ENCODE results near the gene PCLAF. TPM values are rescaled to one million over a fixed set of nuclear protein-coding genes. Genes with fewer than 3 reads are reported as not detected.

The PCLAF gene
- total and polyA plus RNA-seq, 2 of the 13 experiments (the other 11 are each of a cell fraction or from before 2014, with no cell fraction given) = 98.6 to 98.9 TPM

DNA sequence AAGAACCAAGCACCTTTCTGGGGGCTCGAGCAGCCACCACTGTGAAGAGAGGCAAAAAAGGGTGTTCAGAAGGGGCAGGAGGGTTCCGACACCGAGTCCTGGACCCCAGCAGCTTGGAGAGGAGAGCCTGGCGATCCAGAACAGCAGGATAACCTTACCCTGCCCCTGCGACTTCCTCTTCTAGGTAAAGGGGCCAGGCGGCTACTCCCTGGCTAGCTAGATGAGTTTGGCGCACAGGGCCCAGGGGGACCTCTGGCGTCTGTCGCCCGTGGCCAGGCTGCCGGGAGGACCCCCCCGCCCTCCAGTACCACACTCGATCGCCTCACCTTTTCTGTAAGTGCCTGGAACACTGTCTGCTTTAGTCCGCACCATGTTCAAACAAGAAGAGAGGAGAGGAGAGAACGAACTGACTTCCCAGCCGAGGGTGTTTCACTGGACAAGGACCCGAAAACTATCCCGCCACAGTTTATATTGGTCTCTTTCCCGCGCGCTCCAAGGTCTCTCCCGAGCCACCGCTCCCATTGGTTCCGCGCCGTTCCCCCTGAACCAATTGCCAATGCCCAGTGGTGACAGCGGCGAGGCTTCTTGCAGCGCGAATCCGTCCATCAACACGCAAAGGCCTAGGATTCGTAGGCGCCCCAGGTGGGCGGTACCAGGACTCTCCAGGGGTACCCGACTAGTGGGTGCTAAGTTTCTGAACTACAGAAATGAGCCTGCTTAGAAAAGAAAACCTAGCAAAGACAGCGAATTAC is at the start of gene PCLAF (continued):
- TF ChIP-seq, protein P1, sequence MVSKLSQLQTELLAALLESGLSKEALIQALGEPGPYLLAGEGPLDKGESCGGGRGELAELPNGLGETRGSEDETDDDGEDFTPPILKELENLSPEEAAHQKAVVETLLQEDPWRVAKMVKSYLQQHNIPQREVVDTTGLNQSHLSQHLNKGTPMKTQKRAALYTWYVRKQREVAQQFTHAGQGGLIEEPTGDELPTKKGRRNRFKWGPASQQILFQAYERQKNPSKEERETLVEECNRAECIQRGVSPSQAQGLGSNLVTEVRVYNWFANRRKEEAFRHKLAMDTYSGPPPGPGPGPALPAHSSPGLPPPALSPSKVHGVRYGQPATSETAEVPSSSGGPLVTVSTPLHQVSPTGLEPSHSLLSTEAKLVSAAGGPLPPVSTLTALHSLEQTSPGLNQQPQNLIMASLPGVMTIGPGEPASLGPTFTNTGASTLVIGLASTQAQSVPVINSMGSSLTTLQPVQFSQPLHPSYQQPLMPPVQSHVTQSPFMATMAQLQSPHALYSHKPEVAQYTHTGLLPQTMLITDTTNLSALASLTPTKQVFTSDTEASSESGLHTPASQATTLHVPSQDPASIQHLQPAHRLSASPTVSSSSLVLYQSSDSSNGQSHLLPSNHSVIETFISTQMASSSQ (IDR thresholded peaks at IDR 0.05; ENCODE audit: low read depth) = no peak
- TF ChIP-seq, protein P1 (CRISPR knock-in tag; IDR thresholded peaks at IDR 0.05; ENCODE audit: borderline replicate concordance) = no peak
- TF ChIP-seq ASH2L (IDR thresholded peaks at IDR 0.05; ENCODE audit: insufficient read length, low read depth, low read length) = peak; percentile 87
- no peak for TF ChIP-seq ZNF850 (CRISPR knock-in tag; conservative IDR thresholded peaks at IDR 0.05)
- no peak for TF ChIP-seq ZNF839 (CRISPR knock-in tag; IDR thresholded peaks at IDR 0.05; ENCODE audit: borderline replicate concordance)
- TF ChIP-seq KLF16 (CRISPR knock-in tag; IDR thresholded peaks at IDR 0.05) = no peak
- TF ChIP-seq, protein P2, sequence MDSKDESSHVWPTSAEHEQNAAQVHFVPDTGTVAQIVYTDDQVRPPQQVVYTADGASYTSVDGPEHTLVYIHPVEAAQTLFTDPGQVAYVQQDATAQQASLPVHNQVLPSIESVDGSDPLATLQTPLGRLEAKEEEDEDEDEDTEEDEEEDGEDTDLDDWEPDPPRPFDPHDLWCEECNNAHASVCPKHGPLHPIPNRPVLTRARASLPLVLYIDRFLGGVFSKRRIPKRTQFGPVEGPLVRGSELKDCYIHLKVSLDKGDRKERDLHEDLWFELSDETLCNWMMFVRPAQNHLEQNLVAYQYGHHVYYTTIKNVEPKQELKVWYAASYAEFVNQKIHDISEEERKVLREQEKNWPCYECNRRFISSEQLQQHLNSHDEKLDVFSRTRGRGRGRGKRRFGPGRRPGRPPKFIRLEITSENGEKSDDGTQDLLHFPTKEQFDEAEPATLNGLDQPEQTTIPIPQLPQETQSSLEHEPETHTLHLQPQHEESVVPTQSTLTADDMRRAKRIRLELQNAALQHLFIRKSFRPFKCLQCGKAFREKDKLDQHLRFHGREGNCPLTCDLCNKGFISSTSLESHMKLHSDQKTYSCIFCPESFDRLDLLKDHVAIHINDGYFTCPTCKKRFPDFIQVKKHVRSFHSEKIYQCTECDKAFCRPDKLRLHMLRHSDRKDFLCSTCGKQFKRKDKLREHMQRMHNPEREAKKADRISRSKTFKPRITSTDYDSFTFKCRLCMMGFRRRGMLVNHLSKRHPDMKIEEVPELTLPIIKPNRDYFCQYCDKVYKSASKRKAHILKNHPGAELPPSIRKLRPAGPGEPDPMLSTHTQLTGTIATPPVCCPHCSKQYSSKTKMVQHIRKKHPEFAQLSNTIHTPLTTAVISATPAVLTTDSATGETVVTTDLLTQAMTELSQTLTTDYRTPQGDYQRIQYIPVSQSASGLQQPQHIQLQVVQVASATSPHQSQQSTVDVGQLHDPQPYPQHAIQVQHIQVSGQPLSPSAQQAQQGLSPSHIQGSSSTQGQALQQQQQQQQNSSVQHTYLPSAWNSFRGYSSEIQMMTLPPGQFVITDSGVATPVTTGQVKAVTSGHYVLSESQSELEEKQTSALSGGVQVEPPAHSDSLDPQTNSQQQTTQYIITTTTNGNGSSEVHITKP (CRISPR knock-in tag; IDR thresholded peaks at IDR 0.05; ENCODE audit: low read depth) = no peak
- TF ChIP-seq SOX5 (CRISPR knock-in tag; IDR thresholded peaks at IDR 0.05; ENCODE audit: borderline replicate concordance) = 0 out of 2 replicates have a peak, but pooled peaks have one; percentile 9
- TF ChIP-seq ZNF350 (CRISPR knock-in tag; IDR thresholded peaks at IDR 0.05; ENCODE audit: borderline replicate concordance, low read depth) = no peak
- TF ChIP-seq, protein P3, sequence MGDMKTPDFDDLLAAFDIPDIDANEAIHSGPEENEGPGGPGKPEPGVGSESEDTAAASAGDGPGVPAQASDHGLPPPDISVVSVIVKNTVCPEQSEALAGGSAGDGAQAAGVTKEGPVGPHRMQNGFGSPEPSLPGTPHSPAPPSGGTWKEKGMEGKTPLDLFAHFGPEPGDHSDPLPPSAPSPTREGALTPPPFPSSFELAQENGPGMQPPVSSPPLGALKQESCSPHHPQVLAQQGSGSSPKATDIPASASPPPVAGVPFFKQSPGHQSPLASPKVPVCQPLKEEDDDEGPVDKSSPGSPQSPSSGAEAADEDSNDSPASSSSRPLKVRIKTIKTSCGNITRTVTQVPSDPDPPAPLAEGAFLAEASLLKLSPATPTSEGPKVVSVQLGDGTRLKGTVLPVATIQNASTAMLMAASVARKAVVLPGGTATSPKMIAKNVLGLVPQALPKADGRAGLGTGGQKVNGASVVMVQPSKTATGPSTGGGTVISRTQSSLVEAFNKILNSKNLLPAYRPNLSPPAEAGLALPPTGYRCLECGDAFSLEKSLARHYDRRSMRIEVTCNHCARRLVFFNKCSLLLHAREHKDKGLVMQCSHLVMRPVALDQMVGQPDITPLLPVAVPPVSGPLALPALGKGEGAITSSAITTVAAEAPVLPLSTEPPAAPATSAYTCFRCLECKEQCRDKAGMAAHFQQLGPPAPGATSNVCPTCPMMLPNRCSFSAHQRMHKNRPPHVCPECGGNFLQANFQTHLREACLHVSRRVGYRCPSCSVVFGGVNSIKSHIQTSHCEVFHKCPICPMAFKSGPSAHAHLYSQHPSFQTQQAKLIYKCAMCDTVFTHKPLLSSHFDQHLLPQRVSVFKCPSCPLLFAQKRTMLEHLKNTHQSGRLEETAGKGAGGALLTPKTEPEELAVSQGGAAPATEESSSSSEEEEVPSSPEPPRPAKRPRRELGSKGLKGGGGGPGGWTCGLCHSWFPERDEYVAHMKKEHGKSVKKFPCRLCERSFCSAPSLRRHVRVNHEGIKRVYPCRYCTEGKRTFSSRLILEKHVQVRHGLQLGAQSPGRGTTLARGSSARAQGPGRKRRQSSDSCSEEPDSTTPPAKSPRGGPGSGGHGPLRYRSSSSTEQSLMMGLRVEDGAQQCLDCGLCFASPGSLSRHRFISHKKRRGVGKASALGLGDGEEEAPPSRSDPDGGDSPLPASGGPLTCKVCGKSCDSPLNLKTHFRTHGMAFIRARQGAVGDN (CRISPR knock-in tag; IDR thresholded peaks at IDR 0.05) = peak; percentile 81
- TF ChIP-seq ARID2 (CRISPR knock-in tag; IDR thresholded peaks at IDR 0.05; ENCODE audit: borderline replicate concordance) = no peak
- TF ChIP-seq SPEN (CRISPR knock-in tag; IDR thresholded peaks at IDR 0.05; ENCODE audit: low read depth) = peak; percentile 45; the same call in 1 of the 2 replicates
- TF ChIP-seq, protein P4, sequence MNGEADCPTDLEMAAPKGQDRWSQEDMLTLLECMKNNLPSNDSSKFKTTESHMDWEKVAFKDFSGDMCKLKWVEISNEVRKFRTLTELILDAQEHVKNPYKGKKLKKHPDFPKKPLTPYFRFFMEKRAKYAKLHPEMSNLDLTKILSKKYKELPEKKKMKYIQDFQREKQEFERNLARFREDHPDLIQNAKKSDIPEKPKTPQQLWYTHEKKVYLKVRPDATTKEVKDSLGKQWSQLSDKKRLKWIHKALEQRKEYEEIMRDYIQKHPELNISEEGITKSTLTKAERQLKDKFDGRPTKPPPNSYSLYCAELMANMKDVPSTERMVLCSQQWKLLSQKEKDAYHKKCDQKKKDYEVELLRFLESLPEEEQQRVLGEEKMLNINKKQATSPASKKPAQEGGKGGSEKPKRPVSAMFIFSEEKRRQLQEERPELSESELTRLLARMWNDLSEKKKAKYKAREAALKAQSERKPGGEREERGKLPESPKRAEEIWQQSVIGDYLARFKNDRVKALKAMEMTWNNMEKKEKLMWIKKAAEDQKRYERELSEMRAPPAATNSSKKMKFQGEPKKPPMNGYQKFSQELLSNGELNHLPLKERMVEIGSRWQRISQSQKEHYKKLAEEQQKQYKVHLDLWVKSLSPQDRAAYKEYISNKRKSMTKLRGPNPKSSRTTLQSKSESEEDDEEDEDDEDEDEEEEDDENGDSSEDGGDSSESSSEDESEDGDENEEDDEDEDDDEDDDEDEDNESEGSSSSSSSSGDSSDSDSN (CRISPR knock-in tag; IDR thresholded peaks at IDR 0.05) = 0 out of 2 replicates have a peak, but pooled peaks have one; percentile 21

Measured in HepG2 (cell line).